ENCODE data around the gene SERPINA4.

The SERPINA4 gene

GRCh38 chr14:94588311-94588710 is 27.1 kb downstream of the SERPINA4 start:
- no peak for ATAC-seq
- no peaks in the 10 kb centered on the region for H3K36me3 Mint-ChIP-seq
- H3K9me3 Mint-ChIP-seq, result peaks cover 10% of the 10 kb centered on the region
- no peaks in the 10 kb centered on the region for H3K4me1 Mint-ChIP-seq
- no peaks in the 10 kb centered on the region for H3K27me3 Mint-ChIP-seq
- H3K4me3 Mint-ChIP-seq, result no peak overlapping the region
- no peak overlapping the region for H3K27ac Mint-ChIP-seq

DNA sequence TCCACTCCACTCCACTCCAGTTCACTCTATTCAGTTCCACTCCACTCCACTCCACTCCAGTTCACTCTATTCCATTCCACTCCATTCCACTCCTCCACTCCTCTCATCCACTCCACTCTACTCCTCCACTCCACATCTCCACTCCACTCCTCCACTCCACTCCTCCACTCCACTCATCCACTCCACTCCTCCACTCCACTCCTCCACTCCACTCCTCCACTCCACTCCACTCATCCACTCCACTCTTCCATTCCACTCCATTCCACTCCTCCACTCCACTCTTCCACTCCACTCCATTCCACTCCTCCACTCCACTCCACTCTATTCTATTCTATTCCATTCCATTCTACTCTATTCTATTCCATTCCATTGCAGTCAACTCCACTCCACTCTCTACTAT is 29.8 kb downstream of the SERPINA4 start:
- no peak for ATAC-seq
- H3K27me3 Mint-ChIP-seq, result peaks cover 15% of the 10 kb centered on the region
- H3K4me1 Mint-ChIP-seq, result no peaks in the 10 kb centered on the region
- H3K4me3 Mint-ChIP-seq, result no peak overlapping the region
- no peaks in the 10 kb centered on the region for H3K36me3 Mint-ChIP-seq
- peaks cover 10% of the 10 kb centered on the region for H3K9me3 Mint-ChIP-seq
- no peak overlapping the region for H3K27ac Mint-ChIP-seq

GRCh38 chr14:94591871-94592270 is 30.6 kb downstream of the SERPINA4 start:
- no peak for ATAC-seq
- Mint-ChIP-seq H3K27me3 (peaks cover 16% of the 10 kb centered on the region), H3K9me3 (peaks cover 10% of the 10 kb centered on the region), H3K36me3 (no peaks in the 10 kb centered on the region), H3K27ac (no peak overlapping the region), H3K4me1 (no peaks in the 10 kb centered on the region), H3K4me3 (no peak overlapping the region)

- H3K9me3 Mint-ChIP-seq, result peaks cover 10% of the 10 kb centered on the region
- H3K4me1 Mint-ChIP-seq, result no peaks in the 10 kb centered on the region
- no peak for ATAC-seq
- H3K27me3 Mint-ChIP-seq, result peaks cover 16% of the 10 kb centered on the region
- H3K4me3 Mint-ChIP-seq, result no peak overlapping the region
- no peaks in the 10 kb centered on the region for H3K36me3 Mint-ChIP-seq
- H3K27ac Mint-ChIP-seq, result no peak overlapping the region
Observed at GRCh38 chr14:94592457-94592856, 31.2 kb downstream of the SERPINA4 start.

GRCh38 chr14:94593376-94593748 is 32.1 kb downstream of the SERPINA4 start:
- ATAC-seq, result no peak
- no peaks in the 10 kb centered on the region for H3K4me1 Mint-ChIP-seq
- H3K27ac Mint-ChIP-seq, result no peak overlapping the region
- no peaks in the 10 kb centered on the region for H3K36me3 Mint-ChIP-seq
- peaks cover 16% of the 10 kb centered on the region for H3K27me3 Mint-ChIP-seq
- H3K4me3 Mint-ChIP-seq, result no peak overlapping the region
- peaks cover 10% of the 10 kb centered on the region for H3K9me3 Mint-ChIP-seq

- no peaks in the 10 kb centered on the region for H3K36me3 Mint-ChIP-seq
Observed at GRCh38 chr14:94593749-94594431, 32.6 kb downstream of the SERPINA4 start.

DNA sequence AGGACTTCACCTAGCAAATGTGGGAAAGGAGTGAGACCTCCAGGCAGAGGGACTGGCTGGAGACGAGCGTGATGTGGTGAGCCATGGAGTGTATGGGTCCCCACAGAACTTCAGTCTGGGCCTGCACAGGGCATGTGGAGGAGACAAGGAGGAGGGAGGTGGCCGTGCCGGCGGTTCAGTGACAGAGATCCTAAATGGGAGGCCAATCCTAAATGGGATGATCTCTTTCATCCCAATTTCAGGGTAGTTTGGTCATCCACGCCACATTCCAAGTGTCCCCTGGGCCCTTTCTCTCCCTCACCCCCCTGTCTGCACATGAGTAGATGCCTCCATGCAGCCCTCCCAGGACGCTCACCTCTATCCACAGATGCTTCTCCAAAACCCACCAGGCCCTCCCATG is 33.2 kb downstream of the SERPINA4 start:
- ATAC-seq, result no peak
- H3K9me3 Mint-ChIP-seq, result peaks cover 10% of the 10 kb centered on the region
- peaks cover 16% of the 10 kb centered on the region for H3K27me3 Mint-ChIP-seq
- H3K4me1 Mint-ChIP-seq, result no peaks in the 10 kb centered on the region
- no peak overlapping the region for H3K4me3 Mint-ChIP-seq
- no peaks in the 10 kb centered on the region for H3K36me3 Mint-ChIP-seq
- no peak overlapping the region for H3K27ac Mint-ChIP-seq

More at GRCh38 chr14:94593749-94594431, 32.6 kb downstream of the SERPINA4 start:
- no peak for ATAC-seq
- peaks cover 10% of the 10 kb centered on the region for H3K9me3 Mint-ChIP-seq
- H3K27ac Mint-ChIP-seq, result no peak overlapping the region
- peaks cover 16% of the 10 kb centered on the region for H3K27me3 Mint-ChIP-seq
- no peak overlapping the region for H3K4me3 Mint-ChIP-seq
- no peaks in the 10 kb centered on the region for H3K4me1 Mint-ChIP-seq

DNA sequence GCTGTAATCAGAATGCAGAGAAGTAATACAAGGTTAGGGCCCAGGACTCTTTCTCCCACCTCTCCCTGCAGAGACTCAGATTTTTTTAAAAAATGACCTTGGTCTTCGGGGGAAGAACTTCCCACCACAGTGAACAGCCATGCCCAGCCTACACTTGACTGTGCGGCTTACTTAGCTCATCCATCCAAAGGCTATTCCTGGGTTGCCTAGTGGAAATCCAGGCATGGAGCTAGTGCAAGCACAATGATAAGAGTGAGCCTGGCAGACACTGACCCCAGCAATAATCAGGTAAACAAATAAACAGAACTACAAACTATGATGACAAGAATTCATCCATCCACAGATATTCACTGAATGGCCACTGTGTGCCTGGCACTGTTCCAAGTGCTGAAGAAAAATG is 34.7 kb downstream of the SERPINA4 start:
- H3K4me3 Mint-ChIP-seq, result no peak overlapping the region
- no peaks in the 10 kb centered on the region for H3K36me3 Mint-ChIP-seq
- ATAC-seq, result no peak
- peaks cover 8% of the 10 kb centered on the region for H3K9me3 Mint-ChIP-seq
- no peak overlapping the region for H3K27ac Mint-ChIP-seq
- H3K27me3 Mint-ChIP-seq, result peaks cover 20% of the 10 kb centered on the region
- H3K4me1 Mint-ChIP-seq, result no peaks in the 10 kb centered on the region

DNA sequence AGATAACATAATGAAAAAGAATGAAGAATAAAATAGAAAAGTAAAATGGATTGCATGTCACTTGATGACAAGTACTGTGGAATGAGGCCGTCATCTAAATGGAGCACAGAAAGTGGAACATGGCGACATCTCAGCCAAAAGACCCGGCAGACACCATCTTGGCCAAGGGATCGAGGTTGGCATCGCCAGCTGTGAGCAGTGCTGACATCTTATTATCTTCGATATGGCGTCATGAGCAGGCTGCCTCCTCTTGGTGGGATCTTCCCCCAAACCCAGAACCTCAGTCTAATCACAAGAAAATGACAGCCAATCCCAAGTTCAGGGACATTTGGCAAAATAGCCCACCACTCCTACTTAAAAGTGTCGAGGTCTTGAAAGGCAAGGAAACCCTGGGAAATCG is 35.1 kb downstream of the SERPINA4 start:
- Mint-ChIP-seq H3K9me3 (peaks cover 6% of the 10 kb centered on the region), H3K4me1 (no peaks in the 10 kb centered on the region), H3K4me3 (no peak overlapping the region), H3K27ac (no peak overlapping the region), H3K27me3 (peaks cover 24% of the 10 kb centered on the region), H3K36me3 (no peaks in the 10 kb centered on the region)
- ATAC-seq, result no peak

GRCh38 chr14:94597788-94598187 is 36.5 kb downstream of the SERPINA4 start:
- Mint-ChIP-seq H3K36me3 (no peaks in the 10 kb centered on the region), H3K4me1 (no peaks in the 10 kb centered on the region), H3K9me3 (peaks cover 4% of the 10 kb centered on the region), H3K27me3 (peaks cover 25% of the 10 kb centered on the region), H3K27ac (no peak overlapping the region), H3K4me3 (no peak overlapping the region)
- no peak for ATAC-seq

GRCh38 chr14:94598506-94598815 is 37.2 kb downstream of the SERPINA4 start:
- peaks cover 25% of the 10 kb centered on the region for H3K27me3 Mint-ChIP-seq

GRCh38 chr14:94598816-94599655 is 37.8 kb downstream of the SERPINA4 start:
- Mint-ChIP-seq H3K4me1 (no peaks in the 10 kb centered on the region), H3K27ac (no peak overlapping the region), H3K9me3 (peaks cover 4% of the 10 kb centered on the region), H3K27me3 (peaks cover 25% of the 10 kb centered on the region), H3K36me3 (no peaks in the 10 kb centered on the region), H3K4me3 (no peak overlapping the region)
- no peak for ATAC-seq

More at GRCh38 chr14:94598506-94598815, 37.2 kb downstream of the SERPINA4 start:
- no peak overlapping the region for H3K27ac Mint-ChIP-seq
- no peak overlapping the region for H3K4me3 Mint-ChIP-seq
- H3K36me3 Mint-ChIP-seq, result no peaks in the 10 kb centered on the region
- no peaks in the 10 kb centered on the region for H3K4me1 Mint-ChIP-seq
- ATAC-seq, result no peak
- H3K9me3 Mint-ChIP-seq, result peaks cover 4% of the 10 kb centered on the region

GRCh38 chr14:94599656-94600004 is 38.4 kb downstream of the SERPINA4 start:
- ATAC-seq, result no peak
- Mint-ChIP-seq H3K4me3 (no peak overlapping the region), H3K4me1 (no peaks in the 10 kb centered on the region), H3K27ac (no peak overlapping the region), H3K36me3 (no peaks in the 10 kb centered on the region), H3K9me3 (peaks cover 4% of the 10 kb centered on the region), H3K27me3 (peaks cover 24% of the 10 kb centered on the region)

DNA sequence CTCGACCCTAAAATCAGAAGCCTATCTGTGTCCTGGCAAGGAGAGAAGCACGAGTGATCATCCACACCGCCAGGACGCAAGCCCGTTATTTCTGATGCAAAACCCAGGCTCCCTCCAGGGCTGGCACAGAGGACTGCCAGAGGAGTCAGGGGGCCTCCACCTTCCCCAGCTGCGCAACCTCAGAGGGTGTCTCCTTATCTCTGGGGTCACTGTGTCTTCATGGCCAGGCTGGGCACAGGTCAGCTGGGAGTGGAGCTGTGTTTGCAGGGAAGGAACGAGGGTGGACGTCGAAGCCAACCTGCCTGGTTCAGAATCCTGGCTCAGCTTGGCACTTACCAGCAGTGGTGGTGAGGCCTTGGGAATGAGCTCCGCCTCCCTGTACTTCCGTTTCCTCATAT is 38.9 kb downstream of the SERPINA4 start:
- ATAC-seq, result no peak
- Mint-ChIP-seq H3K4me1 (no peaks in the 10 kb centered on the region), H3K27me3 (peaks cover 19% of the 10 kb centered on the region), H3K27ac (no peak overlapping the region), H3K9me3 (peaks cover 4% of the 10 kb centered on the region), H3K36me3 (no peaks in the 10 kb centered on the region), H3K4me3 (no peak overlapping the region)

DNA sequence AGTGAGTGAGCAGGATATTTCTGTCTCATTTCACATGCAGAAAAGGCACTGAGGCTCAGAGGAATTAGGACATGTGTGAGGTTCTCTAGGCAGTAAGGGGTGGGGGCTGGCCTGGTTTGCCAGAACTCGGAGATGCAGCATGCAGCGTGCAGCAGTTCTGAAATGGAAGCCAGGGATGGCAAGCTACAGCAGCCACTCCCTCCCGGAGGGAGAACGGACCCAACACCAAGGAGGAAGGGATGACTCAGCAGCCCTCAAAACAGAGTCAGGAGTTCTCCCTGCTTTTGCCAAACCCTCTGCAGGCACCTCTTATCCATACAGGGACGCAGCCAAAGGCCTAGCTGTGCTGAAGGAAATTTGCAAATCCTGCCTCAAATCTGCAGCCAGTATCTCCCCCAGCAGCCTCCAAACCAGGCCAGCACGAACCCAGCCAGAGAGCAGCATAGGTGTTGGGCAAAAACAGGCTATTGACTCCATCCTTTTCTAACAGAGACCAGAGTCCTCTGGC is 40.7 kb downstream of the SERPINA4 start:
- Mint-ChIP-seq H3K4me3 (no peak overlapping the region), H3K4me1 (no peaks in the 10 kb centered on the region), H3K36me3 (no peaks in the 10 kb centered on the region), H3K27me3 (peaks cover 9% of the 10 kb centered on the region), H3K27ac (no peak overlapping the region), H3K9me3 (peaks cover 4% of the 10 kb centered on the region)
- ATAC-seq, result no peak

GRCh38 chr14:94602722-94603121 is 41.5 kb downstream of the SERPINA4 start:
- H3K27me3 Mint-ChIP-seq, result peaks cover 9% of the 10 kb centered on the region
- no peaks in the 10 kb centered on the region for H3K36me3 Mint-ChIP-seq
- no peak overlapping the region for H3K4me3 Mint-ChIP-seq
- peaks cover 8% of the 10 kb centered on the region for H3K9me3 Mint-ChIP-seq
- no peak overlapping the region for H3K27ac Mint-ChIP-seq
- no peak for ATAC-seq
- no peaks in the 10 kb centered on the region for H3K4me1 Mint-ChIP-seq

Data from stimulated activated memory B cell treated with anti-CD40 and anti-IgM and Interleukin-4, amounts not matched to agents 10 μg/mL and 1 μg/mL and 100 μg/mL, for 72 hours (primary cell).